SK-N-SH treated with all-trans-retinoic acid at 6 μM for 48 hours (cell line): ENCODE measurements around the gene RNASET2.

Source experiments
- ESRRG ChIP-seq: fragments of 250-450 bp; sonication (Bioruptor Pico); IDR thresholded peaks from 2 replicates; pipeline ENCODE4 v1.6.1; 2021; ENCODE audit warnings: mild to moderate bottlenecking
- PATZ1 ChIP-seq: fragments of 250-450 bp; sonication (Bioruptor Pico); IDR thresholded peaks from 2 replicates; pipeline ENCODE4 v1.8.0; 2020; ENCODE audit warnings: mild to moderate bottlenecking, moderate library complexity, borderline replicate concordance
- RARB ChIP-seq: fragments of 250-450 bp; sonication (Bioruptor Pico); IDR thresholded peaks from 2 replicates; pipeline ENCODE4 v1.8.0; 2021; ENCODE audit warnings: mild to moderate bottlenecking, moderate library complexity
- ZFP3 ChIP-seq: fragments of 250-450 bp; sonication (Bioruptor Pico); IDR thresholded peaks from 2 replicates; pipeline ENCODE4 v1.5.0; 2020; ENCODE audit warnings: mild to moderate bottlenecking, moderate library complexity
- ZFP30 ChIP-seq: fragments of 450-650 bp; formaldehyde crosslinking; IDR thresholded peaks from 2 replicates; pipeline ENCODE4 v1.5.0; 2022; ENCODE audit warnings: mild to moderate bottlenecking, moderate library complexity
- ZNF70 ChIP-seq: fragments of 450-650 bp; formaldehyde crosslinking; IDR thresholded peaks from 2 replicates; pipeline ENCODE4 v1.5.0; 2020; ENCODE audit warnings: mild to moderate bottlenecking, moderate library complexity

GRCh38 chr6:166934174-166934573 is 22.2 kb downstream of the RNASET2 start:
- TF ChIP-seq ESRRG (CRISPR knock-in tag), result no peak
- TF ChIP-seq RARB (CRISPR knock-in tag), result no peak
- TF ChIP-seq ZNF70, result no peak
- no peak for TF ChIP-seq PATZ1 (CRISPR knock-in tag)
- no peak for TF ChIP-seq ZFP3
- no peak for TF ChIP-seq ZFP30 (CRISPR knock-in tag)
